Measurements from ENCODE around the gene ITSN2. TPM values are rescaled to one million over a fixed set of nuclear protein-coding genes. Genes with fewer than 3 reads are reported as not detected.
"Not testable (repeated sequence)": the region's sequence is repeated elsewhere in the genome, so short reads cannot be mapped to it uniquely, and the experiment has no call there.

Gene ITSN2
- total RNA-seq, 3 donors from 2014 or later = 43.4 to 69.8 (median 46.5) TPM

DNA sequence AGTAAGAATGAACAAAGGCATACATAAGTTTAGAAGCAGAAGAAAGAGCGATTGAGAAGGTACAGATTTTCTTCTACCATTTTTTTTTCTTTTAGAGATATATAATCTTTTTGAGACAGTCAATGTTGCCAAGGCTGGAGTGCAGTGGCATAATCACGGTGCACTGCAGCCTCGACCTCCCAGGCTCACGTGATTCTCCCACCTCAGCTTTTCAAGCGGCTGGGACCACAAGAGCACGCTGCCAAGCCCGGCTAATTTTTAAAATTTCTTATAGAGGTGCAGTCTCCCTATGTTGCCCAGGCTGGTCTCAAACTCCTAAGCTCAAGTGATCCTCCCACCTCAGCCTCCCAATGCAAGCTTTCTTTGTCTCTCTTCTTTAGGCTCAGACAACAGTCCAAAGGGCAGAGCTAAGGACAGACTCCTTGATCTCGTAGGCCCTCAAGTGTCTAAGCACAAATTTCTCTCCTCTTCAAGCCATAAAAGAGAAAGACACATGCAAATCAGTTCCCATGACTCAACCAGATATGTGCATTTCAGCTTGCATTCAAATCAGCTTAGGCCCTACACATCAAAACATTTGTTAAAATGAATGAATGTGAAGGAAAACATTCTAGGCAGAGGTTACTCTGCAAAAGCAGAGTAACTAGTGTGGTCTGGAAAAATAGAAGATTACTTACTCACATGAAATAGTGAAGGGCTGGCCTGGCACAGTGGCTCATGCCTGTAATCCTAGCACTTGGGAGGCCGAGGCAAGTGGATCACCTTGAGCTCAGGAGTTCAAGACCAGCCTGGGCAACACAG lies 18.0 kb downstream of the ITSN2 start:
- DNase-seq (ENCODE audit: low spot score in 2 of 2) = no peak
- H3K4me3 ChIP-seq = no peak overlapping the region
- intact Hi-C loops (cut with DNase I; ENCODE audit: low total_unique reads) = no loop called here
- no peak overlapping the region for H3K27ac ChIP-seq
- H3K4me1 ChIP-seq = no peaks in the 10 kb centered on the region
- TF ChIP-seq POLR2A (IDR thresholded peaks at IDR 0.05) = no peak
- TF ChIP-seq POLR2AphosphoS5 (IDR thresholded peaks at IDR 0.05) = no peak
- TF ChIP-seq, protein P1, sequence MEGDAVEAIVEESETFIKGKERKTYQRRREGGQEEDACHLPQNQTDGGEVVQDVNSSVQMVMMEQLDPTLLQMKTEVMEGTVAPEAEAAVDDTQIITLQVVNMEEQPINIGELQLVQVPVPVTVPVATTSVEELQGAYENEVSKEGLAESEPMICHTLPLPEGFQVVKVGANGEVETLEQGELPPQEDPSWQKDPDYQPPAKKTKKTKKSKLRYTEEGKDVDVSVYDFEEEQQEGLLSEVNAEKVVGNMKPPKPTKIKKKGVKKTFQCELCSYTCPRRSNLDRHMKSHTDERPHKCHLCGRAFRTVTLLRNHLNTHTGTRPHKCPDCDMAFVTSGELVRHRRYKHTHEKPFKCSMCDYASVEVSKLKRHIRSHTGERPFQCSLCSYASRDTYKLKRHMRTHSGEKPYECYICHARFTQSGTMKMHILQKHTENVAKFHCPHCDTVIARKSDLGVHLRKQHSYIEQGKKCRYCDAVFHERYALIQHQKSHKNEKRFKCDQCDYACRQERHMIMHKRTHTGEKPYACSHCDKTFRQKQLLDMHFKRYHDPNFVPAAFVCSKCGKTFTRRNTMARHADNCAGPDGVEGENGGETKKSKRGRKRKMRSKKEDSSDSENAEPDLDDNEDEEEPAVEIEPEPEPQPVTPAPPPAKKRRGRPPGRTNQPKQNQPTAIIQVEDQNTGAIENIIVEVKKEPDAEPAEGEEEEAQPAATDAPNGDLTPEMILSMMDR (IDR thresholded peaks at IDR 0.05) = no peak
- H3K36me3 ChIP-seq = no peaks in the 10 kb centered on the region
- no peaks in the 10 kb centered on the region for H3K9me3 ChIP-seq
- H3K27me3 ChIP-seq = no peaks in the 10 kb centered on the region

- no peak overlapping the region for H3K4me3 ChIP-seq
- no peaks in the 10 kb centered on the region for H3K9me3 ChIP-seq
- intact Hi-C loops (cut with DNase I; ENCODE audit: low total_unique reads) = no loop called here
- H3K27ac ChIP-seq = no peak overlapping the region
- no peak for DNase-seq (ENCODE audit: low spot score in 2 of 2)
- H3K27me3 ChIP-seq = no peaks in the 10 kb centered on the region
- TF ChIP-seq, protein P1 (IDR thresholded peaks at IDR 0.05) = no peak
- TF ChIP-seq POLR2AphosphoS5 (IDR thresholded peaks at IDR 0.05) = no peak
- no peak for TF ChIP-seq POLR2A (IDR thresholded peaks at IDR 0.05)
- no peaks in the 10 kb centered on the region for H3K4me1 ChIP-seq
- no peaks in the 10 kb centered on the region for H3K36me3 ChIP-seq
These were observed 20.5 kb downstream of the ITSN2 start for GRCh38 chr2:24339856-24340262.

GRCh38 chr2:24339098-24339497 lies 21.2 kb downstream of the ITSN2 start:
- DNase-seq (ENCODE audit: low spot score in 2 of 2); H3K36me3 ChIP-seq; H3K9me3 ChIP-seq; H3K27me3 ChIP-seq; H3K4me1 ChIP-seq; H3K4me3 ChIP-seq; H3K27ac ChIP-seq; intact Hi-C loops (cut with DNase I; ENCODE audit: low total_unique reads): not testable (repeated sequence)

DNA sequence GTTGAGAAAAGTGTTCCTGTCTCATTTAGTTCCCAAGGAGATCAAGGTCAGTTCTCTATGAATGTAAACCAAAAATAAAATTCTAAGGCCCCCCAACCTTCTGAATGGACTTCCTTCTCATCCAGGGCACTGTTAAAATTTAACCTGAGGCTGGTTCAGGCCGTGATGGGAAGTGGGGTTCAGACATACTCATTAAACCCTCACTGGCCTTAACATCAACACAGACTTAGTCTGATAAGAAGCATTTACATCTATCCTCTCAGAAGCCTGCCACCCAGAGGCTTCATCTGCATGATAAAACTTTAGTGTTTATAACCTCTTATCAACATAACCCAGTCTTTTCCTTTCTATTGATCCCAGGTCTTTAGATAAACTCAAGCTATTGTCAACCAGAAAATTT lies 22.4 kb downstream of the ITSN2 start:
- Histone ChIP-seq H3K27me3 (no peaks in the 10 kb centered on the region), H3K27ac (no peak overlapping the region), H3K9me3 (no peaks in the 10 kb centered on the region), H3K36me3 (no peaks in the 10 kb centered on the region), H3K4me1 (no peaks in the 10 kb centered on the region), H3K4me3 (no peak overlapping the region)
- intact Hi-C loops (cut with DNase I; ENCODE audit: low total_unique reads) = no loop called here
- TF ChIP-seq POLR2A (IDR thresholded peaks at IDR 0.05) (no peak), POLR2AphosphoS5 (IDR thresholded peaks at IDR 0.05) (no peak)
- TF ChIP-seq, protein P1 (IDR thresholded peaks at IDR 0.05) = no peak
- no peak for DNase-seq (ENCODE audit: low spot score in 2 of 2)

DNA sequence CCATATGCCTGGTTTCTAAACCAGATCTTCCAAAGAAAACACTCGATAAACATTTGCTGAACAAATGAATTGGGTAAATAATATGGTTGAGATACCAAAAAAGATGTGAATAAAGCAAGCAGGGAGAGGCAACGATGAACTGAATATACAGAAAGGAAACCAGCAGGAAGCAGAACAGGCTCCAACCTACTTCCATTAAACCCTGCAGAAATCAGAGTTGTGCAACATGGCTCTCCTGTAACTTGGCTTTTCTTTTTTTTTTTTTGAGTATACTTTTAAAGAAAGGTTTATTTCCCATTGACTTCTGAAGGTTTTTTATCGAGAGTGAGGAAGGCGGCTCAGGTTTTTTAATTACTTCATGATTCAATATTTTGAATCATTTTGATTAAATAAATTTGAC lies 23.5 kb downstream of the ITSN2 start:
- H3K36me3 ChIP-seq = no peaks in the 10 kb centered on the region
- no peaks in the 10 kb centered on the region for H3K9me3 ChIP-seq
- intact Hi-C loops (cut with DNase I; ENCODE audit: low total_unique reads) = no loop called here
- no peak for DNase-seq (ENCODE audit: low spot score in 2 of 2)
- TF ChIP-seq, protein P1 (IDR thresholded peaks at IDR 0.05) = no peak
- no peak for TF ChIP-seq POLR2AphosphoS5 (IDR thresholded peaks at IDR 0.05)
- H3K27ac ChIP-seq = no peak overlapping the region
- H3K4me3 ChIP-seq = no peak overlapping the region
- no peaks in the 10 kb centered on the region for H3K27me3 ChIP-seq
- no peaks in the 10 kb centered on the region for H3K4me1 ChIP-seq

Data from breast epithelium (tissue), 4 donors.